Esophagus squamous epithelium (tissue), 5 donors: ENCODE results near the gene ATP8B3. TPM values are rescaled to one million over a fixed set of nuclear protein-coding genes. Genes with fewer than 3 reads are reported as not detected.
A peak's percentile ranks its signal among the peaks of the same experiment; 100 is the strongest.

Experiments used
- DNase-seq: peaks from one replicate; lab custom pipeline; 2025; lab: John Stamatoyannopoulos, UW
- H3K27ac ChIP-seq, 4 donors: fragments of 200-600 bp; sonication (generic); one replicate each; pipeline ENCODE4 v1.5.1; 2016 to 2019; ENCODE audit warnings: mild to moderate bottlenecking in 1 of 4
- H3K27me3 ChIP-seq, 4 donors: fragments of 200-600 bp; sonication (generic); 1 replicate in 3 of 4; 2 replicates in 1 of 4; pipeline versions ENCODE4 v1.5.1 to v1.6.0; 2017 to 2021; ENCODE audit warnings: antibody characterized with exemption in 1 of 4
- H3K36me3 ChIP-seq, 3 donors: fragments of 200-600 bp; sonication (generic); one replicate each; pipeline ENCODE4 v1.5.1; 2016 to 2019
- H3K4me1 ChIP-seq, 3 donors: fragments of 200-600 bp; sonication (generic); one replicate each; pipeline ENCODE4 v1.5.1; 2017 to 2019
- H3K4me3 ChIP-seq, 4 donors: fragments of 200-600 bp; sonication (generic); 1 replicate in 3 of 4; 2 replicates in 1 of 4; pipeline ENCODE4 v1.5.1; 2016 to 2019; ENCODE audit warnings: mild to moderate bottlenecking in 2 of 4, moderate library complexity in 1 of 4
- H3K9me3 ChIP-seq, 3 donors: fragments of 200-600 bp; sonication (generic); one replicate each; pipeline ENCODE4 v1.5.1; 2016 to 2019
- CTCF ChIP-seq, 6 experiments: fragments of 450-650 bp in 4 of 6; fragments of 200-600 bp in 2 of 6; sonication (generic) in 2 of 6; IDR thresholded peaks; one replicate each; pipeline ENCODE4 v1.5.1; 2016 to 2019; ENCODE audit warnings: antibody characterized with exemption in 6 of 6, mild to moderate bottlenecking in 4 of 6, moderate library complexity in 4 of 6
- POLR2A ChIP-seq, 4 donors: fragments of 450-650 bp; IDR thresholded peaks; one replicate each; pipeline ENCODE4 v1.6.1; 2017; ENCODE audit warnings: antibody characterized with exemption in 4 of 4, mild to moderate bottlenecking in 4 of 4, moderate library complexity in 3 of 4
- WGBS, 2 donors: methylation state at CpG; one replicate each; pipeline ENCODE4 v1.1.5; 2018; 5-methylcytosine and 5-hydroxymethylcytosine counted together
- intact Hi-C: fragments of 100-400 bp; cut with DNase I; formaldehyde crosslinking; loops from one replicate; pipeline ENCODE4 v1.15.0; 2022
- total RNA-seq, 4 donors: library from RNA; depleted of rRNA; stranded (reverse); fragments of >200 nt; gene quantifications; one replicate each; pipeline ENCODE4 v1.1.0, GENCODE V29; 2016
- donor health status: DM: yes; HTN: yes; CAD: no.

ATP8B3 gene
- total RNA-seq, 4 donors from 2014 or later = 0.57 to 3.0 (median 1.4) TPM

GRCh38 chr19:1812426-1813191, 533 bp upstream of the ATP8B3 start:
- Histone ChIP-seq H3K4me1 (peaks cover 18 to 55% (median 25%) of the 10 kb centered on the region in 3 donors), H3K9me3 (no peaks in the 10 kb centered on the region), H3K4me3 (peak overlapping the region; percentile 30 to 65 (median 57)), H3K27me3 (no peaks in the 10 kb centered on the region), H3K36me3 (peaks cover 21 to 33% (median 25%) of the 10 kb centered on the region in 3 donors), H3K27ac (peak overlapping the region; percentile 80 to 89 (median 84))
- intact Hi-C loops = no loop called here
- DNase-seq = peak; percentile 83
- TF ChIP-seq CTCF (IDR thresholded peaks at IDR 0.05) (peak in 5 of 6 experiments; percentile 10 to 69 (median 42)), POLR2A (IDR thresholded peaks at IDR 0.05) (peak in 1 of 4 donors; percentile 24)
- 0 to 1% methylated on average over 33 to 38 of the region's 47 CpGs for WGBS, 2 donors

GRCh38 chr19:1811472-1811894, 593 bp downstream of the ATP8B3 start:
- no peak for DNase-seq

GRCh38 chr19:1810439-1811160, 1.5 kb downstream of the ATP8B3 start:
- WGBS, 2 donors = 84 to 88% methylated on average over 9 of the region's 19 CpGs
- intact Hi-C loops = no loop called here
- no peak for DNase-seq
- Histone ChIP-seq H3K27me3 (no peaks in the 10 kb centered on the region), H3K27ac (peak overlapping the region in 2 of 4 donors; percentile 28 to 82), H3K4me1 (peaks cover 18 to 60% (median 25%) of the 10 kb centered on the region in 3 donors), H3K4me3 (no peak overlapping the region), H3K36me3 (peaks cover 2 to 13% (median 5%) of the 10 kb centered on the region in 3 donors), H3K9me3 (no peaks in the 10 kb centered on the region)
- TF ChIP-seq CTCF (IDR thresholded peaks at IDR 0.05) (no peak), POLR2A (IDR thresholded peaks at IDR 0.05) (no peak)

More at GRCh38 chr19:1811472-1811894, 593 bp downstream of the ATP8B3 start:
- peak overlapping the region; percentile 80 to 89 (median 84) for H3K27ac ChIP-seq
- H3K4me3 ChIP-seq = peak overlapping the region; percentile 30 to 65 (median 57)
- peaks cover 11 to 22% (median 14%) of the 10 kb centered on the region in 3 donors for H3K36me3 ChIP-seq
- WGBS, 2 donors = 4 to 20% methylated on average over 2 to 5 of the region's 13 CpGs
- H3K4me1 ChIP-seq = peaks cover 18 to 60% (median 25%) of the 10 kb centered on the region in 3 donors
- TF ChIP-seq POLR2A (IDR thresholded peaks at IDR 0.05) (no peak), CTCF (IDR thresholded peaks at IDR 0.05) (no peak)
- H3K9me3 ChIP-seq = no peaks in the 10 kb centered on the region
- no peaks in the 10 kb centered on the region for H3K27me3 ChIP-seq
- intact Hi-C loops = no loop called here

GRCh38 chr19:1809678-1810077, 2.4 kb downstream of the ATP8B3 start:
- Histone ChIP-seq H3K4me3 (no peak overlapping the region), H3K9me3 (no peaks in the 10 kb centered on the region), H3K4me1 (peaks cover 18 to 60% (median 25%) of the 10 kb centered on the region in 3 donors), H3K27ac (peak overlapping the region in 1 of 4 donors; percentile 5), H3K27me3 (no peaks in the 10 kb centered on the region), H3K36me3 (peaks cover 0 to 4% (median 0%) of the 10 kb centered on the region in 3 donors)
- no peak for TF ChIP-seq POLR2A (IDR thresholded peaks at IDR 0.05)
- TF ChIP-seq CTCF (IDR thresholded peaks at IDR 0.05) = no peak
- intact Hi-C loops = loop anchor here (10.0 kb wide), 1 partner anchor 265 kb away; no protein-coding TSS in a partner anchor
- WGBS, 2 donors = 37 to 50% methylated on average over 9 to 17 of the region's 18 CpGs
- no peak for DNase-seq
